Trophoblast cell (in vitro differentiated cells and primary cell): Measurements from ENCODE around the gene KATNBL1.
"Not testable (repeated sequence)": the region's sequence is repeated elsewhere in the genome, so short reads cannot be mapped to it uniquely, and the experiment has no call there.

Source experiments
- DNase-seq, 2 donors: peaks; one replicate each; pipeline ENCODE4 v3.0.0-alpha.2; 2016
- H2AFZ ChIP-seq: 2 replicates; pipeline ENCODE4 v1.6.1; 2013; ENCODE audit warnings: low read length, moderate library complexity, mild to moderate bottlenecking; ENCODE audit not compliant: insufficient read depth, poor library complexity
- H2AK5ac ChIP-seq: 2 replicates; pipeline ENCODE4 v1.6.1; 2013; ENCODE audit warnings: mild to moderate bottlenecking, low read length
- H2BK120ac ChIP-seq: 2 replicates; pipeline ENCODE4 v1.6.1; 2013; ENCODE audit warnings: low read length, mild to moderate bottlenecking, moderate library complexity; ENCODE audit not compliant: insufficient read depth, poor library complexity
- H2BK12ac ChIP-seq: 2 replicates; pipeline ENCODE4 v1.6.1; 2013; ENCODE audit warnings: mild to moderate bottlenecking, low read length, moderate library complexity
- H2BK5ac ChIP-seq: 2 replicates; pipeline ENCODE4 v1.6.1; 2013; ENCODE audit warnings: low read length, low read depth, moderate library complexity, mild to moderate bottlenecking; ENCODE audit not compliant: poor library complexity
- H3K14ac ChIP-seq: 2 replicates; pipeline ENCODE4 v1.6.1; 2013; ENCODE audit warnings: mild to moderate bottlenecking, low read length
- H3K18ac ChIP-seq: 2 replicates; pipeline ENCODE4 v1.6.1; 2013; ENCODE audit warnings: mild to moderate bottlenecking, low read length
- H3K23ac ChIP-seq: 2 replicates; pipeline ENCODE4 v1.6.1; 2013; ENCODE audit warnings: low read length
- H3K27ac ChIP-seq: 2 replicates; pipeline ENCODE4 v1.5.1; 2013; ENCODE audit warnings: low read depth, mild to moderate bottlenecking, inconsistent platforms, low read length, moderate library complexity
- H3K27me3 ChIP-seq: 2 replicates; pipeline ENCODE4 v1.6.1; 2013; ENCODE audit warnings: inconsistent platforms, mild to moderate bottlenecking, low read length, moderate library complexity; ENCODE audit not compliant: insufficient read depth
- H3K36me3 ChIP-seq, 2 experiments: 1 replicate in 1 of 2; 2 replicates in 1 of 2; pipeline ENCODE4 v1.6.1; 2013; ENCODE audit warnings: low read length in 2 of 2, mild to moderate bottlenecking in 2 of 2, moderate library complexity in 1 of 2; ENCODE audit not compliant: insufficient read depth in 2 of 2, control insufficient read depth in 1 of 2
- H3K4ac ChIP-seq: 2 replicates; pipeline ENCODE4 v1.6.1; 2013; ENCODE audit warnings: low read depth, mild to moderate bottlenecking, low read length, moderate library complexity
- H3K4me1 ChIP-seq, 2 experiments: 1 replicate in 1 of 2; 2 replicates in 1 of 2; pipeline ENCODE4 v1.6.1; 2013; ENCODE audit warnings: low read length in 2 of 2, mild to moderate bottlenecking in 2 of 2, moderate library complexity in 1 of 2; ENCODE audit not compliant: insufficient read depth in 2 of 2, control insufficient read depth in 1 of 2
- H3K4me2 ChIP-seq: 2 replicates; pipeline ENCODE4 v1.6.1; 2013; ENCODE audit warnings: inconsistent platforms, mild to moderate bottlenecking, low read length, moderate library complexity
- H3K4me3 ChIP-seq: 2 replicates; pipeline ENCODE4 v1.5.1; 2013; ENCODE audit warnings: mild to moderate bottlenecking, low read depth, low read length, inconsistent platforms
- H3K79me1 ChIP-seq: one replicate; pipeline ENCODE4 v1.6.1; 2013; ENCODE audit warnings: low read length
- H3K79me2 ChIP-seq: 2 replicates; pipeline ENCODE4 v1.6.1; 2013; ENCODE audit warnings: low read length, mild to moderate bottlenecking; ENCODE audit not compliant: control insufficient read depth, insufficient read depth, poor library complexity
- H3K9ac ChIP-seq: 2 replicates; pipeline ENCODE4 v1.6.1; 2013; ENCODE audit warnings: mild to moderate bottlenecking, low read length
- H3K9me3 ChIP-seq: 2 replicates; pipeline ENCODE4 v1.6.1; 2013; ENCODE audit warnings: low read depth, mild to moderate bottlenecking, control low read depth, inconsistent platforms, low read length; ENCODE audit not compliant: insufficient read depth
- H4K12ac ChIP-seq: 2 replicates; pipeline ENCODE4 v1.6.1; 2013; ENCODE audit warnings: low read depth, mild to moderate bottlenecking, low read length, moderate library complexity
- H4K8ac ChIP-seq: 2 replicates; pipeline ENCODE4 v1.6.1; 2013; ENCODE audit warnings: low read depth, mild to moderate bottlenecking, low read length, moderate library complexity
- H4K91ac ChIP-seq: one replicate; pipeline ENCODE4 v1.6.1; 2013; ENCODE audit warnings: low read depth, mild to moderate bottlenecking, low read length, moderate library complexity
- WGBS: extraction: QIAGEN DNeasy Blood & Tissue Kit; methylation state at CpG from one replicate; pipeline ENCODE4 v1.1.7; 2013; ENCODE audit warnings: missing lambda C conversion rate; ENCODE audit not compliant: insufficient read length, insufficient coverage; ENCODE audit errors: extremely low coverage; 5-methylcytosine and 5-hydroxymethylcytosine counted together

Gene KATNBL1

GRCh38 chr15:34120420-34120819, 89.5 kb downstream of the KATNBL1 start:
- DNase-seq, H3K79me2 ChIP-seq, H2BK12ac ChIP-seq, H2AK5ac ChIP-seq, H3K27ac ChIP-seq, H4K91ac ChIP-seq, H2BK5ac ChIP-seq, H3K79me1 ChIP-seq, H3K36me3 ChIP-seq, H3K14ac ChIP-seq, H3K23ac ChIP-seq, H4K8ac ChIP-seq, H3K9me3 ChIP-seq, H3K4me2 ChIP-seq, H2AFZ ChIP-seq, H2BK120ac ChIP-seq, H3K9ac ChIP-seq, H3K18ac ChIP-seq, H3K27me3 ChIP-seq, H3K4me1 ChIP-seq, H3K4me3 ChIP-seq, H4K12ac ChIP-seq, H3K4ac ChIP-seq: not testable (repeated sequence)
- WGBS, result no CpG with 5 or more reads among the region's 2 CpGs

GRCh38 chr15:34119291-34119690, 90.6 kb downstream of the KATNBL1 start:
- Histone ChIP-seq H3K18ac (no peak overlapping the region), H3K9ac (no peak overlapping the region), H3K4ac (no peak overlapping the region), H3K4me2 (no peak overlapping the region), H2BK12ac (no peak overlapping the region), H2BK5ac (no peak overlapping the region), H3K27me3 (no peaks in the 10 kb centered on the region), H3K9me3 (no peaks in the 10 kb centered on the region), H4K8ac (no peak overlapping the region), H2AFZ (no peak overlapping the region), H3K27ac (no peak overlapping the region), H2BK120ac (no peak overlapping the region), H3K79me1 (peaks cover 6% of the 10 kb centered on the region), H3K14ac (no peak overlapping the region), H4K12ac (no peak overlapping the region), H4K91ac (no peak overlapping the region), H3K4me1 (peaks cover 0 to 2% of the 10 kb centered on the region in 2 experiments), H3K36me3 (no peaks in the 10 kb centered on the region), H3K4me3 (no peak overlapping the region), H2AK5ac (no peak overlapping the region), H3K79me2 (no peaks in the 10 kb centered on the region), H3K23ac (no peak overlapping the region)
- no CpG with 5 or more reads among the region's 4 CpGs for WGBS
- peak; percentile 49 to 84 for DNase-seq

GRCh38 chr15:34116620-34117019, 93.3 kb downstream of the KATNBL1 start:
- Histone ChIP-seq H2BK120ac (no peak overlapping the region), H4K12ac (no peak overlapping the region), H3K18ac (no peak overlapping the region), H3K27ac (peak overlapping the region; percentile 56), H2BK5ac (no peak overlapping the region), H3K23ac (no peak overlapping the region), H3K79me2 (no peaks in the 10 kb centered on the region), H3K36me3 (no peaks in the 10 kb centered on the region), H3K14ac (no peak overlapping the region), H3K9me3 (no peaks in the 10 kb centered on the region), H2AFZ (no peak overlapping the region), H3K4me3 (no peak overlapping the region), H2AK5ac (no peak overlapping the region), H2BK12ac (no peak overlapping the region), H3K4me1 (peaks cover 0 to 2% of the 10 kb centered on the region in 2 experiments), H4K8ac (no peak overlapping the region), H3K79me1 (peaks cover 6% of the 10 kb centered on the region), H3K27me3 (no peaks in the 10 kb centered on the region), H3K9ac (no peak overlapping the region), H3K4ac (no peak overlapping the region), H3K4me2 (no peak overlapping the region), H4K91ac (peak overlapping the region; percentile 48)
- WGBS, result no CpG with 5 or more reads among the region's 2 CpGs
- DNase-seq, result peak; percentile 56 to 88

GRCh38 chr15:34114739-34115138, 95.2 kb downstream of the KATNBL1 start:
- Histone ChIP-seq H3K23ac (no peak overlapping the region), H3K4me2 (no peak overlapping the region), H3K27me3 (no peaks in the 10 kb centered on the region), H2BK12ac (no peak overlapping the region), H3K79me2 (no peaks in the 10 kb centered on the region), H3K14ac (no peak overlapping the region), H4K12ac (no peak overlapping the region), H4K91ac (peak overlapping the region; percentile 5), H3K9me3 (no peaks in the 10 kb centered on the region), H4K8ac (no peak overlapping the region), H3K9ac (no peak overlapping the region), H3K36me3 (no peaks in the 10 kb centered on the region), H3K4me1 (peaks cover 0 to 2% of the 10 kb centered on the region in 2 experiments), H3K4me3 (no peak overlapping the region), H3K4ac (no peak overlapping the region), H3K27ac (no peak overlapping the region), H2AK5ac (no peak overlapping the region), H2BK120ac (no peak overlapping the region), H2BK5ac (no peak overlapping the region), H2AFZ (no peak overlapping the region), H3K79me1 (peaks cover 5% of the 10 kb centered on the region), H3K18ac (no peak overlapping the region)
- no CpG with 5 or more reads among the region's 3 CpGs for WGBS
- DNase-seq, result peak in 1 of 2 donors; percentile 56
